Skeletal muscle tissue (tissue), 4 donors: ENCODE data around the gene SCNN1B. TPM values are rescaled to one million over a fixed set of nuclear protein-coding genes. Genes with fewer than 3 reads are reported as not detected.
"Not testable (repeated sequence)": the region's sequence is repeated elsewhere in the genome, so short reads cannot be mapped to it uniquely, and the experiment has no call there.

Experiments
- H3K27ac ChIP-seq: one replicate; pipeline ENCODE4 v1.7.0; 2013; ENCODE audit warnings: mild to moderate bottlenecking, low read depth, low read length, inconsistent platforms
- H3K27me3 ChIP-seq, 3 donors: one replicate each; pipeline ENCODE4 v1.7.0; 2013; ENCODE audit warnings: low read length in 3 of 3; ENCODE audit not compliant: control insufficient read depth in 3 of 3, insufficient read depth in 3 of 3
- H3K36me3 ChIP-seq, 3 donors: one replicate each; pipeline ENCODE4 v1.7.0; 2013; ENCODE audit warnings: low read length in 3 of 3; ENCODE audit not compliant: control insufficient read depth in 3 of 3, insufficient read depth in 3 of 3
- H3K4me1 ChIP-seq, 3 donors: one replicate each; pipeline ENCODE4 v1.7.0; 2013; ENCODE audit warnings: low read length in 3 of 3, mild to moderate bottlenecking in 3 of 3; ENCODE audit not compliant: control insufficient read depth in 3 of 3, insufficient read depth in 3 of 3
- H3K4me3 ChIP-seq, 3 donors: one replicate each; pipeline ENCODE4 v1.7.0; 2013; ENCODE audit warnings: low read length in 3 of 3
- H3K9ac ChIP-seq, 3 donors: one replicate each; pipeline ENCODE4 v1.7.0; 2013; ENCODE audit warnings: low read length in 3 of 3, mild to moderate bottlenecking in 3 of 3, moderate library complexity in 2 of 3, low read depth in 1 of 3
- H3K9me3 ChIP-seq, 3 donors: one replicate each; pipeline ENCODE4 v1.7.0; 2013; ENCODE audit warnings: low read length in 3 of 3; ENCODE audit not compliant: control insufficient read depth in 3 of 3
- total RNA-seq: library from RNA; depleted of rRNA; stranded (reverse); fragments of >200 nt; gene quantifications from one replicate; pipeline ENCODE4 v1.2.3, GENCODE V29; 2014
- donor health status: Osteomylitis.

Gene SCNN1B
- total RNA-seq, 1 donor from 2014 or later: not detected

DNA sequence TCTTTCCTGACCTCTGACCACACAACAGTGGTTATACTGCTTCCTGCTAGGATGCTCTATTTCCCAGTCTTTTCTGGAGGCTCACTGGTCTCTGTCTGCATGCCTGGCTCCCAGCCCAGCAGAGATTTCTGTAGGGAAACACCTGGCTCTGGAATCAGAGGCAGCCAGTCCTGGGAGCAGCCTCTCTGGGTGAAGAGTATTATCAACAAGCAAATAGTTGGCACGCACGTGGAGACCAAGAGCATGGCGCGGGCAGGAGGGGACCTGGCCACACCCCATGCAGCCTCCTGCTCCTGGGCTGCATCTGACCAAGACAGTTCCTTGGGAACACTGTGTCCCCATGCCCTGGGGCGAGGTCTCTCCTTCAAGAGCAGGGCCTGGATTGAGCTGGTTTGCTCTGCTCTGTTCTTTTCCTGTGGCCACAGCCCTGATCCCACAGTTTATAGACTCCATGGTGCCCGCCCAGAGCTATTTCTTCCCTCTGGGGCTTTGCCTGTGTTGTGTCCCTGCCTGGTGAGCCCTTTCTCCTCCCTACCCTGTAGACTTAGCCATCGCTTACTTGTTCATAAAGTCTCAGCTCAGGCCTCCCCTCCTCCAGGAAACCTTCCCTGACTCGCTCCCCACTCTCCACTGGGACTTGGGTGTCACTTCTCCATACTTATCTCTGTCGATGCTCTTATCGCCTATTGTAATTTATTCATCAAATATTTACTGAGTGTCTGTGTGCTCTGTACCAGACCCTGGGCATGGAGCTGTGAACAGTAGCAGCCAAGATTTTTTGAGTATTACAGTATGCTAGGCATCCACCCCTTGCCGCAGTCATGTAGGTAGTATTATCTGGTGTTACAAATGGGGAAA is 60.6 kb downstream of the SCNN1B start:
- Histone ChIP-seq H3K9ac (no peak overlapping the region), H3K9me3 (no peaks in the 10 kb centered on the region), H3K27me3 (no peaks in the 10 kb centered on the region), H3K4me1 (peaks cover 0 to 6% (median 3%) of the 10 kb centered on the region in 3 donors), H3K4me3 (no peak overlapping the region), H3K27ac (no peak overlapping the region), H3K36me3 (no peaks in the 10 kb centered on the region)

DNA sequence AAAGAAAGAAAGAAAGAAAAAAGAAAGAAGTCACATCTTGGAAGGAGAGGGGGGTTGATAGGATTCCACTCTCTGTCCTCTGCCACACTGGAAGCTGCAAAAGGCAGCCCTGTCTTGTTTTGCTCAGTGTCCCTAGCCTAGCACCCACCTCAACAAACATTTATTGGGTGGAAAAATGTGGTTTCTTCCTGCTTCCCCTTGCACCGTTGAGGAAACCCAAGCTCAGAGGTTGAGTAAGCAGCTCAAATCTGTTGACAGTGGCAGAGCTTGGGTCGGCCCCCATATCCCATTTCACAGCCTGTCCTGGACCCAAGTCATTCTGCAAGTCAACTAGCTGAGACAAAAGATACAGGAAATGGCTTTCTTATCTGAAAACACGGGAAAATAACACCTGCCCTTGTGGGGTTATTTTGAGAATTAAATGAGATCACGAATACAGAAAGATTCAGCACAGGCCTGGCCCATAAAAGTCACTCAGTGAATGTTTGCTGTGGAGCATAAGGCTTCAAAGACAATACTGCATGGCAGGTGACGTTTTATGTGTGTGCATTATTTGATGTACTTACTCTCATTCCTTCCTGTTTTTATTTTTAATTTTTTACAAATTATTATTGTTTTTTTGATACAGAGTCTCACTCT is 63.6 kb downstream of the SCNN1B start:
- no peak overlapping the region for H3K9ac ChIP-seq
- H3K4me3 ChIP-seq: no peak overlapping the region
- H3K4me1 ChIP-seq: peaks cover 0 to 6% (median 3%) of the 10 kb centered on the region in 3 donors
- H3K36me3 ChIP-seq: no peaks in the 10 kb centered on the region
- no peak overlapping the region for H3K27ac ChIP-seq
- peaks cover 2 to 3% (median 3%) of the 10 kb centered on the region in 3 donors for H3K27me3 ChIP-seq
- H3K9me3 ChIP-seq: no peaks in the 10 kb centered on the region

DNA sequence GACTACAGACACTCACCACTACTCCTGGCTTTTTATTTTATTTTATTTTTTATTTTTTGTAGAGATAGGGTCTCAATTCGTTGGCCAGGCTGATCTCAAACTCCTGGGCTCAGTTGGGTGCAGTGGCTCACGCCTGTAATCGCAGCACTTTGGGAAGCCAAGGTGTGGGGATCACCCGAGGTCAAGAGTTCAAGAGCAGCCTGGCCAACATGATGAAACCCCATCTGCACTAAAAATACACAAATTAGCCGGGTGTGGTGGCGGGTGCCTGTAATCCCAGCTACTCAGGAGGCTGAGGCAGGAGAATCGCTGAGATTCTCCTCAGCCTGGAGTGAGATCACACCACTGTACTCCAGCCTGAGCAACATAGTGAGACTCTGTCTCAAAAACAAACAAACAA is 64.2 kb downstream of the SCNN1B start:
- H3K4me3 ChIP-seq, H3K36me3 ChIP-seq, H3K4me1 ChIP-seq, H3K9ac ChIP-seq, H3K27ac ChIP-seq, H3K9me3 ChIP-seq, H3K27me3 ChIP-seq: not testable (repeated sequence)

DNA sequence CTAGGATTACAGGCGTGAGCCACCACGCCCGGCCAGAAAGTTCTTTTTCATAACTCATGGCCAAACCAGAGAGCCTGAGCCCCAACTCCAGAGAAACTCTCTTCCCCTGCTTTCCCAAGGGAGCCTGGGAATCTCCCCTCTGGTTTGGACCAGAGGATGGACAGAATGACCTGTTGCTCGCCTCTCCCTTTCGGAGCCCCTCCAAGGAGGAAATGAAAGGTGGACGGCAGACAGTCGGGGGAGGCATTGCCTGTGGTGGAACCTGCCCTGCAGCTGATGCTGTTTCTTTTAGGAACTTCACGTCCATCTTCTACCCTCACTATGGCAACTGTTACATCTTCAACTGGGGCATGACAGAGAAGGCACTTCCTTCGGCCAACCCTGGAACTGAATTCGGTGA is 65.5 kb downstream of the SCNN1B start:
- H3K9ac ChIP-seq: no peak overlapping the region
- no peak overlapping the region for H3K27ac ChIP-seq
- no peak overlapping the region for H3K4me3 ChIP-seq
- no peaks in the 10 kb centered on the region for H3K36me3 ChIP-seq
- H3K27me3 ChIP-seq: peaks cover 4 to 10% (median 5%) of the 10 kb centered on the region in 3 donors
- H3K9me3 ChIP-seq: no peaks in the 10 kb centered on the region
- peaks cover 0 to 4% (median 2%) of the 10 kb centered on the region in 3 donors for H3K4me1 ChIP-seq

GRCh38 chr16:23367988-23368387 is 65.9 kb downstream of the SCNN1B start:
- no peaks in the 10 kb centered on the region for H3K36me3 ChIP-seq
- no peak overlapping the region for H3K4me3 ChIP-seq

GRCh38 chr16:23368469-23368868 is 66.4 kb downstream of the SCNN1B start:
- Histone ChIP-seq H3K9ac (no peak overlapping the region), H3K4me1 (peaks cover 0 to 3% (median 0%) of the 10 kb centered on the region in 3 donors), H3K4me3 (no peak overlapping the region), H3K27me3 (peaks cover 4 to 11% (median 5%) of the 10 kb centered on the region in 3 donors), H3K36me3 (no peaks in the 10 kb centered on the region), H3K27ac (no peak overlapping the region), H3K9me3 (no peaks in the 10 kb centered on the region)

More at GRCh38 chr16:23367988-23368387, 65.9 kb downstream of the SCNN1B start:
- Histone ChIP-seq H3K9ac (no peak overlapping the region), H3K27ac (no peak overlapping the region), H3K4me1 (peaks cover 0 to 3% (median 0%) of the 10 kb centered on the region in 3 donors), H3K27me3 (peaks cover 4 to 10% (median 5%) of the 10 kb centered on the region in 3 donors), H3K9me3 (no peaks in the 10 kb centered on the region)

DNA sequence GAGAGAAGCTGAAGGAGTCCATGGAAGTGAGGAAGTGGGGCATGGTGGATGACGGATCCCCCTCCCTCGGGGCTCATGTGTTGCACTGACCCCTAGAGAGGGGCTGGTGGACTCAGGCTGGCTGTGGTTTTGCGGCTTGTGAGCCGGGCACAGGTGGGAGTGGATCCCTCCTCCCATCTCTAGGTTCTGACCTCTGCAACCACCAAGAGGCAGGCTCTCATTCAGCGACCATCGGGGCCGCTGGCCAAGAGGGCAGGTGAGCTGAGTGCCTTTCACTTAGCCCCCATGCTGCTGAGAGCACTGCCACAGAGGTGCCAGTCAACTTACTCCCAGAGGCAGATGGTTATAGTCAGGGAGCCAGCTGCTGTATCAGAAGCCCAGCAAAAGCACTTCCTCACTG is 67.3 kb downstream of the SCNN1B start:
- H3K27ac ChIP-seq: no peak overlapping the region
- H3K4me3 ChIP-seq: no peak overlapping the region
- H3K27me3 ChIP-seq: peaks cover 4 to 15% (median 5%) of the 10 kb centered on the region in 3 donors
- no peaks in the 10 kb centered on the region for H3K9me3 ChIP-seq
- peaks cover 0 to 3% (median 0%) of the 10 kb centered on the region in 3 donors for H3K4me1 ChIP-seq
- H3K36me3 ChIP-seq: no peaks in the 10 kb centered on the region
- no peak overlapping the region for H3K9ac ChIP-seq

DNA sequence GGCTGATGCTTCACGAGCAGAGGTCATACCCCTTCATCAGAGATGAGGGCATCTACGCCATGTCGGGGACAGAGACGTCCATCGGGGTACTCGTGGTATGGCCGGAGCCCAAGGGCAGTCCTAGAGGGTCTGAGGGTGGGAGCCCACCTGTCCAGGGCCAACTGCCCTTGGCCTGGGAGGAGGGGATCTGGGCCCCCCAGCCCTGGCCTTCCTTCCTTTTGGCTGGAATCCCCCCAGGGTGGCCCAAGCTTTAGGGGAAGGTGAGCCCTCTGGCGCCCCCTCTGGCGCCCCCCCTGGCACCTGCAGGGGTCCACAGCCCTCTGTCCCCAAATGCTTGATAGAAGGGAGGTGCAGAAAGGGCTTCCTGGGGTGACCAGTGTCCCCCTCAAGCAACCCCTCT is 69.3 kb downstream of the SCNN1B start:
- H3K4me3 ChIP-seq: no peak overlapping the region
- H3K36me3 ChIP-seq: no peaks in the 10 kb centered on the region
- no peak overlapping the region for H3K9ac ChIP-seq
- no peaks in the 10 kb centered on the region for H3K9me3 ChIP-seq
- H3K27me3 ChIP-seq: peaks cover 4 to 15% (median 5%) of the 10 kb centered on the region in 3 donors
- no peaks in the 10 kb centered on the region for H3K4me1 ChIP-seq
- H3K27ac ChIP-seq: no peak overlapping the region

- H3K9me3 ChIP-seq: no peaks in the 10 kb centered on the region
- no peak overlapping the region for H3K27ac ChIP-seq
- no peaks in the 10 kb centered on the region for H3K36me3 ChIP-seq
- no peaks in the 10 kb centered on the region for H3K4me1 ChIP-seq
- H3K9ac ChIP-seq: no peak overlapping the region
- no peak overlapping the region for H3K4me3 ChIP-seq
- peaks cover 4 to 15% (median 6%) of the 10 kb centered on the region in 3 donors for H3K27me3 ChIP-seq
Measured at GRCh38 chr16:23373436-23374219, 71.5 kb downstream of the SCNN1B start.
